Measurements from ENCODE around the gene ELN.

DNA sequence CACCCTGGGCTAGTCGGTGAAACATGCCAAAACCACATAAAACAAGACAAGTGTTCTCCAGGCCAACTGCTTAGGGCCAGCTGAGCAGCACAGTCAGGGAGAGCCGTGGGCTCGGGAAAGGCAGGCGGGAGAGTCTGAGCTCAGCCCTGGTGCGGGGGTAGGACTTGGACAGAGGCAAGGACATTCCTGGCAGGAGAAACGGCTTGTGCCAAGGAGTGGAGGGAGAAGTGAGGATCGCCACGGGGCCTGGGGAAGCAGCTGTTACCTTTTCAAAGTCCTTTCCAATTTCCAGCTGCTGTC, 4.2 kb downstream of the ELN start:
- TF ChIP-seq, protein P1, sequence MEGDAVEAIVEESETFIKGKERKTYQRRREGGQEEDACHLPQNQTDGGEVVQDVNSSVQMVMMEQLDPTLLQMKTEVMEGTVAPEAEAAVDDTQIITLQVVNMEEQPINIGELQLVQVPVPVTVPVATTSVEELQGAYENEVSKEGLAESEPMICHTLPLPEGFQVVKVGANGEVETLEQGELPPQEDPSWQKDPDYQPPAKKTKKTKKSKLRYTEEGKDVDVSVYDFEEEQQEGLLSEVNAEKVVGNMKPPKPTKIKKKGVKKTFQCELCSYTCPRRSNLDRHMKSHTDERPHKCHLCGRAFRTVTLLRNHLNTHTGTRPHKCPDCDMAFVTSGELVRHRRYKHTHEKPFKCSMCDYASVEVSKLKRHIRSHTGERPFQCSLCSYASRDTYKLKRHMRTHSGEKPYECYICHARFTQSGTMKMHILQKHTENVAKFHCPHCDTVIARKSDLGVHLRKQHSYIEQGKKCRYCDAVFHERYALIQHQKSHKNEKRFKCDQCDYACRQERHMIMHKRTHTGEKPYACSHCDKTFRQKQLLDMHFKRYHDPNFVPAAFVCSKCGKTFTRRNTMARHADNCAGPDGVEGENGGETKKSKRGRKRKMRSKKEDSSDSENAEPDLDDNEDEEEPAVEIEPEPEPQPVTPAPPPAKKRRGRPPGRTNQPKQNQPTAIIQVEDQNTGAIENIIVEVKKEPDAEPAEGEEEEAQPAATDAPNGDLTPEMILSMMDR (IDR thresholded peaks at IDR 0.05): no peak
- no peak for TF ChIP-seq EZH2 (IDR thresholded peaks at IDR 0.05; ENCODE audit: borderline replicate concordance, insufficient read depth, low read depth, low read length, poor library complexity, severe bottlenecking)
